A673 (cell line): ENCODE data around the gene C1orf174. TPM values are rescaled to one million over a fixed set of nuclear protein-coding genes. Genes with fewer than 3 reads are reported as not detected.

Experiments
- BruUV-seq: library from RNA; stranded (reverse); fragments of 400-500 nt; replicated peaks from 2 replicates; lab custom pipeline; 2021; lab: Mats Ljungman, UMichigan
- CTCF ChIA-PET: fragments of 300-600 bp; sonication (Branson Sonifier 250); formaldehyde crosslinking; loops from one replicate; lab custom pipeline; 2022; ENCODE audit warnings: antibody characterized with exemption; lab: Charles Lee
- POLR2A ChIA-PET: fragments of 300-600 bp; sonication (Branson Sonifier 250); formaldehyde crosslinking; loops from one replicate; lab custom pipeline; 2022; ENCODE audit warnings: antibody characterized with exemption; ENCODE audit not compliant: low non-redundant PET; lab: Charles Lee
- DNase-seq: peaks from one replicate; pipeline ENCODE4 v3.0.0-alpha.2; 2015; ENCODE audit warnings: low spot score
- H3K27ac ChIP-seq: fragments of 200-600 bp; sonication (generic); 2 replicates; pipeline ENCODE4 v1.5.1; 2016; ENCODE audit warnings: mixed run types, low read depth, mild to moderate bottlenecking, mixed read lengths, antibody characterized with exemption, low read length; ENCODE audit not compliant: poor library complexity, severe bottlenecking
- H3K27me3 ChIP-seq: fragments of 200-600 bp; sonication (generic); replicated peaks from 2 replicates; pipeline ENCODE4 v1.6.1; 2017; ENCODE audit warnings: mixed run types, low read depth, mild to moderate bottlenecking, mixed read lengths, antibody characterized with exemption, low read length; ENCODE audit not compliant: insufficient read depth, poor library complexity
- H3K36me3 ChIP-seq: fragments of 200-600 bp; sonication (generic); 2 replicates; pipeline ENCODE4 v1.6.1; 2016; ENCODE audit warnings: mixed run types, mild to moderate bottlenecking, mixed read lengths, antibody characterized with exemption, low read length; ENCODE audit not compliant: insufficient read depth, poor library complexity, severe bottlenecking
- H3K4me1 ChIP-seq: fragments of 200-600 bp; sonication (generic); 2 replicates; pipeline ENCODE4 v1.6.1; 2017; ENCODE audit warnings: mixed run types, mild to moderate bottlenecking, mixed read lengths, antibody characterized with exemption, low read length; ENCODE audit not compliant: insufficient read depth, poor library complexity, severe bottlenecking
- H3K4me3 ChIP-seq: fragments of 200-600 bp; sonication (generic); 2 replicates; pipeline ENCODE4 v1.5.1; 2016; ENCODE audit warnings: low read depth, mixed run types, mild to moderate bottlenecking, mixed read lengths, low read length; ENCODE audit not compliant: poor library complexity, severe bottlenecking
- H3K9me3 ChIP-seq: fragments of 200-600 bp; sonication (generic); 2 replicates; pipeline ENCODE4 v1.6.1; 2016; ENCODE audit warnings: mixed run types, low read depth, mild to moderate bottlenecking, mixed read lengths, antibody characterized with exemption, low read length; ENCODE audit not compliant: poor library complexity, severe bottlenecking
- EZH2 ChIP-seq: fragments of 200-600 bp; sonication (generic); IDR thresholded peaks from 2 replicates; pipeline ENCODE4 v1.6.1; 2017; ENCODE audit warnings: borderline replicate concordance, low read depth, mild to moderate bottlenecking, mixed read lengths, antibody characterized with exemption, low read length; ENCODE audit not compliant: poor library complexity, severe bottlenecking
- intact Hi-C: fragments of 100-400 bp; cut with micrococcal nuclease; formaldehyde crosslinking; loops from one replicate; pipeline ENCODE4 v1.10.0; 2022; ENCODE audit not compliant: unreplicated experiment
- total RNA-seq: library from RNA; stranded (reverse); gene quantifications from 2 replicates; pipeline ENCODE4 v1.2.3, GENCODE V29; 2021
- TF ChIP-seq, protein P1 (sequence below): fragments of 300-800, 200-600 bp; sonication (generic); conservative IDR thresholded peaks from 2 replicates; pipeline ENCODE4 v1.5.1; 2017; ENCODE audit warnings: low read depth, mild to moderate bottlenecking, antibody characterized with exemption, low read length, moderate library complexity, mixed read lengths

C1orf174 gene
- total RNA-seq, 1 experiment from 2014 or later = 36.2 TPM

DNA sequence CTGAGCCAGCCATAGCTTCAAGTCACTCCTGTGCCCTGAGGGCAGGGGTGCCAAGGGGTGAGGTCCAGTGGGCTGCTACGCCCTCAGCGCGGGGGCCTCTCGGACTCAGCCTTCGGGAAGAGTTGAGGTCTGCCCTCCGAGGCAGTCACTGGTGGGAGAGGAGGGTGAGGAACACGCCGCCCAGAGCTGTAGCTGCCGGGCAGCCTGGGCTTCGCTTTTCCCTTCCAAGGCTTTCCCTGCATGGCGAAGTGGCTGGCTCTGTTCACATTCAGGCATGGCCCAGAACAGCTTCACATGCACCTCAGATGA lies 43.0 kb upstream of the C1orf174 start:
- Histone ChIP-seq H3K27ac (no peak overlapping the region), H3K27me3 (peaks cover 72% of the 10 kb centered on the region), H3K4me3 (no peak overlapping the region), H3K4me1 (no peaks in the 10 kb centered on the region), H3K9me3 (no peaks in the 10 kb centered on the region), H3K36me3 (no peaks in the 10 kb centered on the region)
- DNase-seq = no peak
- no TSS peak for BruUV-seq
- intact Hi-C loops = no loop called here
- no peak for TF ChIP-seq EZH2
- TF ChIP-seq, protein P1, sequence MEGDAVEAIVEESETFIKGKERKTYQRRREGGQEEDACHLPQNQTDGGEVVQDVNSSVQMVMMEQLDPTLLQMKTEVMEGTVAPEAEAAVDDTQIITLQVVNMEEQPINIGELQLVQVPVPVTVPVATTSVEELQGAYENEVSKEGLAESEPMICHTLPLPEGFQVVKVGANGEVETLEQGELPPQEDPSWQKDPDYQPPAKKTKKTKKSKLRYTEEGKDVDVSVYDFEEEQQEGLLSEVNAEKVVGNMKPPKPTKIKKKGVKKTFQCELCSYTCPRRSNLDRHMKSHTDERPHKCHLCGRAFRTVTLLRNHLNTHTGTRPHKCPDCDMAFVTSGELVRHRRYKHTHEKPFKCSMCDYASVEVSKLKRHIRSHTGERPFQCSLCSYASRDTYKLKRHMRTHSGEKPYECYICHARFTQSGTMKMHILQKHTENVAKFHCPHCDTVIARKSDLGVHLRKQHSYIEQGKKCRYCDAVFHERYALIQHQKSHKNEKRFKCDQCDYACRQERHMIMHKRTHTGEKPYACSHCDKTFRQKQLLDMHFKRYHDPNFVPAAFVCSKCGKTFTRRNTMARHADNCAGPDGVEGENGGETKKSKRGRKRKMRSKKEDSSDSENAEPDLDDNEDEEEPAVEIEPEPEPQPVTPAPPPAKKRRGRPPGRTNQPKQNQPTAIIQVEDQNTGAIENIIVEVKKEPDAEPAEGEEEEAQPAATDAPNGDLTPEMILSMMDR = no peak
- ChIA-PET POLR2A (no interaction called here), CTCF (no interaction called here)

DNA sequence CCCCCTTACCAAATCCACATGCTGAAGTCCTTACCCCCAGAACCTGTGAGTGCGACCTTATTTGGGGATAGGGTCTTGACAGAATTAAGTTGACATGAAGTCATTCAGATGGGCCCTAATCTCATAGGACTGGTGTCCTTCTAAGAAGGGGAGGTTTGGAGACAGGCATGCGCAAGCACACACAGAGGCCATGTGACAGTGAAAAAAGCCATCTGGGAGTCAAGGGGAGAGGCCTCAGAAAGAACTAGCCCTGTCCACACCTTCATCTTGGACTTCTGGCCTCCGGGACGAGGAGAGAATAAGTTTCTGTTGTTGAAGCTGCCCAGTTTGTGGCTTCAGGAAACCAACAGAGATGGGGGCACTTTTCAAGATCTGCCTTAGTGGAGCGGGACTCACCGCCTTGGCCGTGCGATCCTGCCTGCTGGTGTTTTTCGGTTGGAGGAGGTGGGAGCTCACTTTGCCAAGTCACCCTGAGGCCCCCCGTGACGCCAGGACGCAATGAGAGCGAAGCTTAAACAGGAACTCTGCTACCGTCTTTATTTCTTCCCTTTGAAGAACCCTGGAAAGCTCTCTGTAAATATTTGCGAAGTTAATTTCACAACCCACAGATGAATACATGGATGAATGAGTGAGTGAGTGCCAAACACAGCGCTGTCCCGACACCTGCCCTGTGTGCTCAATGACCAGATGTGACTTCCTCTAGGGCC lies 42.5 kb upstream of the C1orf174 start:
- no peak for TF ChIP-seq EZH2
- TF ChIP-seq, protein P1 = no peak
- Histone ChIP-seq H3K9me3 (no peaks in the 10 kb centered on the region), H3K27ac (no peak overlapping the region), H3K36me3 (no peaks in the 10 kb centered on the region), H3K27me3 (peaks cover 72% of the 10 kb centered on the region), H3K4me1 (no peaks in the 10 kb centered on the region), H3K4me3 (no peak overlapping the region)
- no peak for DNase-seq
- no TSS peak for BruUV-seq
- intact Hi-C loops = no loop called here
- ChIA-PET CTCF (no interaction called here), POLR2A (no interaction called here)

DNA sequence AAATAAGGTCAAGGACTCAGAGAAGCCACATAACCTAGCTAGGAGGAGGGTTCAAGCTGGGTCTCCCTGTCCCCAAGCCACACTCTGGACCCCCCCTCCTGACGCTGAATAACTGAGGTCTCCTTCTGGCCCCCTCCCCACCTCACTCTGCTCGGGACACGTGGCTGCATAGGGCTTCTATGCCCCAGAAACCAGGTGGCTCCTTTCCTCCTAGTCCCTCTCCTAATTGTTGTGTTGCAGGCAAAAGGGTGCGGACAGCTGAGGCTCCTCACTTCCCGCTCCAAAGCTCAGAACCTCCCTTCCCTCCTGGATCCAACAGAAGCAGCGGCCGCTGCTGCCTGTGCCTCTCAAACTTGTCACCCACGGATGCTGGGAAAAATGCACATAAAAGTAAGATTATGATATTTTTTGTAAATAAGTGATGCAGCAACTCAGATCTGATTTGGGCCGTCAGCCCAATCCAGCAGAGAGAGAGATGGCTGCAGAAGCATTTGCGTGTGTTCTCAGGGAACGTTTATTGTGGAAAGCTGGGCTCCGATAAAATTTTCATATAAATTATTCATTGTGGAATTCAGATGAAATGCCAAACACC lies 40.8 kb upstream of the C1orf174 start:
- intact Hi-C loops = no loop called here
- H3K27ac ChIP-seq = no peak overlapping the region
- no peaks in the 10 kb centered on the region for H3K36me3 ChIP-seq
- peaks cover 71% of the 10 kb centered on the region for H3K27me3 ChIP-seq
- BruUV-seq = no TSS peak
- ChIA-PET POLR2A (interaction anchor here (0.7 kb wide), 1 partner anchor 61 kb away, joined by 3 read pairs; no protein-coding TSS in a partner anchor), CTCF (no interaction called here)
- DNase-seq = no peak
- H3K4me3 ChIP-seq = no peak overlapping the region
- no peaks in the 10 kb centered on the region for H3K4me1 ChIP-seq
- H3K9me3 ChIP-seq = peaks cover 4% of the 10 kb centered on the region
- no peak for TF ChIP-seq EZH2
- TF ChIP-seq, protein P1 = no peak
